ENCODE data around the gene GIMAP5.

GIMAP5 gene

GRCh38 chr7:150723467-150723866 is 13.8 kb upstream of the GIMAP5 start:
- peaks cover 39% of the 10 kb centered on the region for H3K9me3 Mint-ChIP-seq
- peaks cover 67% of the 10 kb centered on the region for H3K4me1 Mint-ChIP-seq
- peak overlapping the region; percentile 47 for H3K27ac Mint-ChIP-seq
- CTCF ChIA-PET = no interaction called here
- no peak for DNase-seq
- no peak overlapping the region for H3K4me3 Mint-ChIP-seq
- peaks cover 93% of the 10 kb centered on the region for H3K36me3 Mint-ChIP-seq
- H3K27me3 Mint-ChIP-seq = no peaks in the 10 kb centered on the region

GRCh38 chr7:150727381-150727780 is 9.8 kb upstream of the GIMAP5 start:
- Mint-ChIP-seq H3K27ac (no peak overlapping the region), H3K9me3 (peaks cover 43% of the 10 kb centered on the region), H3K4me1 (peaks cover 58% of the 10 kb centered on the region), H3K36me3 (peaks cover 77% of the 10 kb centered on the region), H3K27me3 (no peaks in the 10 kb centered on the region), H3K4me3 (no peak overlapping the region)
- no peak for DNase-seq
- CTCF ChIA-PET = interaction anchor here (1.0 kb wide), 2 partner anchors 11 to 160 kb away, joined by 3 read pairs; no protein-coding TSS in a partner anchor

- Mint-ChIP-seq H3K36me3 (peaks cover 70% of the 10 kb centered on the region), H3K27ac (no peak overlapping the region), H3K4me1 (peaks cover 58% of the 10 kb centered on the region), H3K4me3 (no peak overlapping the region), H3K27me3 (no peaks in the 10 kb centered on the region), H3K9me3 (peaks cover 43% of the 10 kb centered on the region)
- DNase-seq = no peak
- CTCF ChIA-PET = interaction anchor here (1.0 kb wide), 2 partner anchors 10 to 160 kb away, joined by 3 read pairs; no protein-coding TSS in a partner anchor
These were observed 9.2 kb upstream of the GIMAP5 start for GRCh38 chr7:150728011-150728410.

DNA sequence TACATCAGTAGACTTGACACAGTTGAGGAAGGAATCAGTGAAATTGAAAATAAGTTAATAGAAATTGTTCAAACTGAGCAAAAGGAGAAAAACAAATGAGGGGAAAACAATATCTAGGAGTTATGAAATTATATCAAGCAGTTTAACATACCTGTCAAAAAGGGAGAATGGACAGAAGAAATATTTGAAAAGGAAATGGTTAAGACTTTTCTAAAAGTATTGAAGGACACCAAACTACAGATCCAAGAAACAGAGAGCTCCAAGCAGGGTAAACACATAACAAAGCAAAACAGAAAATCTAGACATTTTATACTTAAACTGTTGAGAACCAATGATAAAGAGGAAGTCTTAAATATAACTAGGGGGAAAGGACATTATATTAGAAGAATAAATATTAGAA is 8.6 kb upstream of the GIMAP5 start:
- CTCF ChIA-PET = no interaction called here
- Mint-ChIP-seq H3K9me3 (peaks cover 42% of the 10 kb centered on the region), H3K36me3 (peaks cover 64% of the 10 kb centered on the region), H3K27me3 (no peaks in the 10 kb centered on the region), H3K4me1 (peaks cover 58% of the 10 kb centered on the region), H3K4me3 (no peak overlapping the region), H3K27ac (no peak overlapping the region)
- DNase-seq = no peak

DNA sequence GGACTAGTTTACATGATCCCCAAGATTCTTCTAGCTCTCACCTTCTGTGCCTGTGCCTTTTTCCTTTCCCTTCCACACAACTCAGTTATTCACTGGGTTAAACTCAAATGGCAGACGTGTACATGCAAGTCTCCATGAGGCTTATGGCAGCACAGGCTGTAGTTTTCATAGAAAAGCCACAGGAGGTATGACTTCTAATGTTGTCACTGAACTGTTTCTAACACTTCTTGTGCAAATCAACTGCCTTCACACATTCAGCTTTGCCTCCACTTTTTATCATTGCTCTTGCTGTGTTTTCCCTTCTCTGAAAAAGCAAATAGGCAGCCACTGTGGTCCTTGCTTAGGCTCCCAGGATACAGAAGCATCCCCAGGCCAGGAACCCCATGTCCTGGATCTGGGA is 5.3 kb upstream of the GIMAP5 start:
- Mint-ChIP-seq H3K9me3 (peaks cover 28% of the 10 kb centered on the region), H3K4me3 (peak overlapping the region; percentile 37), H3K27ac (peak overlapping the region; percentile 87), H3K27me3 (no peaks in the 10 kb centered on the region), H3K4me1 (peaks cover 75% of the 10 kb centered on the region), H3K36me3 (peaks cover 38% of the 10 kb centered on the region)
- CTCF ChIA-PET = interaction anchor here (0.8 to 4.2 kb wide), 10 partner anchors 10 to 284 kb away, joined by 3 to 16 read pairs (median 5); partner anchors contain the start of genes GIMAP1 and GIMAP6
- DNase-seq = no peak

DNA sequence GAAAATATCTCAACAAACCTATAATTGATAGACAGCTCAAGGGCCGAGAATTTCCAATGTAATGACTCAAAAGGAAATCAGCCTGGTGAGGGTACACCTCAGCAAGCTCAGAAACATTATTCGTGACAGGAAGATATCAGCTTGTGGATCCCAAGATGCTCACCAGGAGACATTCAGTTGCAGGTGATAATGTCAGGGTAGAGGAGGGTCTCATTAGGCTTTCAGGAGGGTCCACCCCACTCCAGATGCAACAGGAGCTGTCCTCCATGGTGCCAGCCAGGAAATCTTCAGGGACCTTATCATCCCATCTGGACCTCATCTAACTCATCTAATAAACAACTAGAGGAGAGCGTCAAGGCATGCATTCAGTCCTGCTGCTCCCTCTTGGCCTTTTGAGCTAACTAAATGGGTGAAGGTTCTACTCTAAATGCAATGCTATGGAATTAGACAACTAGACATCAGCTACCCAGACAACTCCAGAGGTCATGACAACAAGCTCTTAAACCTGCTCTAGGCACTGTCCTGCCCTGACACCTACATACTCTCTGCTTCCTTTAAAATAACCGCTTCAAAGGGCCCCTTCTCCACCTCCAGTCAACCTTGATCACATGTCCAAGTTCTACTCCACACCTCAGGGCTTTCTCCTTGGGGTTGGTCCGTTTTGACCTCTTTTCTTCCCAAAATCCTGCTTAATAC is 4.3 kb upstream of the GIMAP5 start:
- peak overlapping the region; percentile 40 for H3K4me3 Mint-ChIP-seq
- H3K27me3 Mint-ChIP-seq = no peaks in the 10 kb centered on the region
- DNase-seq = no peak
- peaks cover 35% of the 10 kb centered on the region for H3K36me3 Mint-ChIP-seq
- CTCF ChIA-PET = interaction anchor here (0.7 to 4.2 kb wide), 14 partner anchors 9 to 285 kb away, joined by 3 to 16 read pairs (median 4); partner anchors contain the start of genes GIMAP1, GIMAP2 and GIMAP6
- peaks cover 75% of the 10 kb centered on the region for H3K4me1 Mint-ChIP-seq
- H3K9me3 Mint-ChIP-seq = peaks cover 18% of the 10 kb centered on the region
- H3K27ac Mint-ChIP-seq = peak overlapping the region; percentile 87

GRCh38 chr7:150733482-150734095 is 3.6 kb upstream of the GIMAP5 start:
- Mint-ChIP-seq H3K27ac (peak overlapping the region; percentile 91), H3K4me1 (peaks cover 73% of the 10 kb centered on the region), H3K9me3 (peaks cover 11% of the 10 kb centered on the region), H3K4me3 (peak overlapping the region; percentile 27), H3K36me3 (peaks cover 35% of the 10 kb centered on the region), H3K27me3 (no peaks in the 10 kb centered on the region)
- DNase-seq = no peak
- CTCF ChIA-PET = interaction anchor here (0.9 to 4.2 kb wide), 8 partner anchors 8 to 286 kb away, joined by 3 to 16 read pairs (median 6); partner anchors contain the start of genes GIMAP1 and GIMAP2

DNA sequence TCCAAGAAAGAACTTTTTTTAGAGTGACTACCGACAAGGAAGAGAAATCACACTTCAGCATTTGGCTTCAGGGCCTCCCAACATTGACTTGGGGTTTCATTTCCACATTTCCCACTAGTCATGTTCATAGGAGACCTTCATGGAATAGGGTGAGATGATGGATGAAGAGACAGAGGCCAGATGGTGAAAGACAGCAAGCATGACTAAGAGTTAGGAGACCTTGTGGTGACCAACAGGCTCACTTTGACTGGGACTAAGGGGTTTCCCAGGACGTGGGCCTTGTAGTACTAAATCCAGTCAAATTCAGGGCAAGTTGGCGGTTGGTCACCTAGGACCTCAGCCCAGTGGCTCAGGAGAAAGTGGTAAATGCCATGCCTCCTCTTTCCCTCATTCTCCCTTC is 3.0 kb upstream of the GIMAP5 start:
- Mint-ChIP-seq H3K27me3 (no peaks in the 10 kb centered on the region), H3K4me3 (no peak overlapping the region), H3K9me3 (peaks cover 8% of the 10 kb centered on the region), H3K36me3 (peaks cover 37% of the 10 kb centered on the region), H3K4me1 (peaks cover 70% of the 10 kb centered on the region), H3K27ac (peak overlapping the region; percentile 91)
- no peak for DNase-seq
- CTCF ChIA-PET = no interaction called here

DNA sequence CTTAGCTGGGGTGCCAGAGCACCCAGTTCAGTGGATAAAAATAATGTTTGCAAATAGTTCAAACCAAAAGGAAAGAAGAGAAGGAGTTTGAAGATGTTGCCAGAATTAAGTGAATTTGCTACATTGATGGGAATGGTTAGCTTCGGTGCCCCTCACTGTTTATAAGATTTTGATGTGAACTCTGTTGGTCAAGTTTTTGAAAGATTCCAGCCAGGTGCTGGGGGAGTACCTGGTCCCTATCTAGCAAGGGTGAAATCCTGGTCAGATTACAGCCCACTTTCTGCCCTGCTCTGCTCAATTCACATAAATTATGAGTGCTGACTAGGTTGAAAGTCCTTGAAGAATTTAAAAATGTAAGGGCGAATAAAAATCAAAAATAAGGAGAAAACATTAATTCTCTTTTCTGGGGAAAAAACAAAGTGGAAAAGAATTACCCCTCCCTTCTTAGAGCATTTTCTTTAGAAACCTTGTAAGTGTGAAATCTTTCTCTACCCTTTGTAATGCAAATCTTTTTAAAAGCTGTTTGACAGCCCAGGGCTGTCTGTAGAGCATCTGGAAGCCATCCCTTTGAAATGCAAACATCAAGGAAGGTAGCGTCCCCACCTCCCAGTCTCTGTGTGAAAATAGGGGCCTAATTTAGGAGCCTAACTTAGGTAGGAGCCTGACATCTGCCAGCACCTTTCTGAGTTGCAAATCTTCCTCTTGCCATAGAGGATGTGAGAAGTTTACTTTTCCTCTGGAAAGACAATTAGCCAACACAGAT is 1.4 kb upstream of the GIMAP5 start:
- no peak for DNase-seq
- H3K4me1 Mint-ChIP-seq = peaks cover 68% of the 10 kb centered on the region
- H3K27me3 Mint-ChIP-seq = no peaks in the 10 kb centered on the region
- H3K4me3 Mint-ChIP-seq = peak overlapping the region; percentile 88
- peak overlapping the region; percentile 91 for H3K27ac Mint-ChIP-seq
- CTCF ChIA-PET = interaction anchor here (1.0 to 1.4 kb wide), 2 partner anchors 20 to 50 kb away, joined by 3 read pairs; partner anchors contain the start of genes GIMAP1 and GIMAP2
- peaks cover 1% of the 10 kb centered on the region for H3K9me3 Mint-ChIP-seq
- H3K36me3 Mint-ChIP-seq = peaks cover 41% of the 10 kb centered on the region

GRCh38 chr7:150736864-150737263 is 354 bp upstream of the GIMAP5 start:
- Mint-ChIP-seq H3K36me3 (peaks cover 47% of the 10 kb centered on the region), H3K27me3 (no peaks in the 10 kb centered on the region), H3K9me3 (no peaks in the 10 kb centered on the region), H3K27ac (peak overlapping the region; percentile 91), H3K4me3 (peak overlapping the region; percentile 88), H3K4me1 (peaks cover 72% of the 10 kb centered on the region)
- CTCF ChIA-PET = interaction anchor here (0.6 to 2.7 kb wide), 3 partner anchors 18 to 288 kb away, joined by 3 to 15 read pairs (median 5); no protein-coding TSS in a partner anchor
- no peak for DNase-seq

- Mint-ChIP-seq H3K27me3 (no peaks in the 10 kb centered on the region), H3K4me1 (peaks cover 72% of the 10 kb centered on the region), H3K4me3 (peak overlapping the region; percentile 88), H3K36me3 (peaks cover 57% of the 10 kb centered on the region), H3K27ac (peak overlapping the region; percentile 91), H3K9me3 (no peaks in the 10 kb centered on the region)
- CTCF ChIA-PET = interaction anchor here (0.7 to 3.0 kb wide), 10 partner anchors 11 to 289 kb away, joined by 3 to 16 read pairs (median 3); partner anchors contain the start of gene GIMAP4
- peak; percentile 53 for DNase-seq
These were observed 874 bp downstream of the GIMAP5 start for GRCh38 chr7:150738092-150738491.

GRCh38 chr7:150738591-150739001 is 1.4 kb downstream of the GIMAP5 start:
- Mint-ChIP-seq H3K4me1 (peaks cover 72% of the 10 kb centered on the region), H3K27me3 (no peaks in the 10 kb centered on the region), H3K27ac (peak overlapping the region; percentile 91), H3K4me3 (peak overlapping the region; percentile 88), H3K36me3 (peaks cover 62% of the 10 kb centered on the region), H3K9me3 (no peaks in the 10 kb centered on the region)
- no peak for DNase-seq
- CTCF ChIA-PET = interaction anchor here (0.8 to 3.0 kb wide), 10 partner anchors 11 to 290 kb away, joined by 3 to 16 read pairs (median 3); partner anchors contain the start of gene GIMAP4

- CTCF ChIA-PET = interaction anchor here (0.6 to 3.0 kb wide), 10 partner anchors 15 to 290 kb away, joined by 3 to 16 read pairs (median 3); partner anchors contain the start of gene GIMAP4
- H3K4me1 Mint-ChIP-seq = peaks cover 72% of the 10 kb centered on the region
- peak overlapping the region; percentile 88 for H3K4me3 Mint-ChIP-seq
- no peaks in the 10 kb centered on the region for H3K9me3 Mint-ChIP-seq
- H3K27ac Mint-ChIP-seq = peak overlapping the region; percentile 91
- H3K36me3 Mint-ChIP-seq = peaks cover 66% of the 10 kb centered on the region
- DNase-seq = no peak
- H3K27me3 Mint-ChIP-seq = no peaks in the 10 kb centered on the region
These were observed 1.8 kb downstream of the GIMAP5 start for GRCh38 chr7:150739033-150739432.

Measured in activated naive CD4-positive, alpha-beta T cell treated with anti-CD3 and anti-CD28 coated beads, Interleukin-2, amount 10 ng/mL, durations not matched to agents 7 days and 5 days (primary cell).